IPS-NIHi7 (cell line): ENCODE results near the gene CORO2B.

Experiments used
- DNase-seq: peaks from one replicate; pipeline ENCODE4 v3.0.0; 2012; ENCODE audit warnings: mixed read lengths; ENCODE audit errors: extremely low spot score

The CORO2B gene

DNA sequence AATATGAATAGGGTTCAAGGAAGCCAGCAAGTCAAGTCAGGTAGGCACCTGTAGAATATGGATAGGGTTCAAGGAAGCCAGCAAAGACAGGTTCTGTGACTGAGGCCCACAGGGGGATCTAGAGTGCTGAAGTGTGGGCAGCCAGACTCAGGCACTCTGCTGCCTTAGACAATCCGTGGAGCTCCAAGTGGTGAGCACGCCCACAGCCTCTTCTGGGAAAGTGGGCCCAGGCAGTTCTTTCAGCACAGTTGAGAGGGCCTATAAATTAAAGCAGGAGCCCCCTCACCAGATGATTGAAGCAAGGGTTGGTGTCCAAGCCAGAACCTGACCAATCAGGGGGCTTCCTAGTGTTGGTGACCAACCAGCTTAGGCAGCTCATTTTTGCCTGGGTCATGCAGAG lies 190.9 kb downstream of the CORO2B start:
- no peak for DNase-seq

DNA sequence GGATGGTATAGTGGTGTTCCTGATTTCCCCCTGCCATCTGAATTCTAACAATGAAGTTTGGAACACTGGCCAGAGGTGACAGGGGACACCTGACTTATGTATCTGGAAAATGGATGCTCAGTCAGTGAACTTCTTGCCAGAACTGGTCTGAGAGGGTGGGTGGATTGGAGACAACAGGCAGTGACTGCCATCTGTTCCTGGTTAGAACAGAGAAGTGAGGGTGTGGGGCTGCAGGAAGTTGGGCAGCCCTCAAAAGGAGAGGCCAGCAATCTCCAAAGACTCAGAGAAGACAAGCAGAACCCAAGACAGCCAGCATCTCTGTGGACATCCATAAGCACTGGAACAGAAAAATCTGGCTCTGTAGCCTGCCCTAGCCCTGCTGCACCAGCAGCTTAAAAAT lies 191.4 kb downstream of the CORO2B start:
- DNase-seq = no peak

DNA sequence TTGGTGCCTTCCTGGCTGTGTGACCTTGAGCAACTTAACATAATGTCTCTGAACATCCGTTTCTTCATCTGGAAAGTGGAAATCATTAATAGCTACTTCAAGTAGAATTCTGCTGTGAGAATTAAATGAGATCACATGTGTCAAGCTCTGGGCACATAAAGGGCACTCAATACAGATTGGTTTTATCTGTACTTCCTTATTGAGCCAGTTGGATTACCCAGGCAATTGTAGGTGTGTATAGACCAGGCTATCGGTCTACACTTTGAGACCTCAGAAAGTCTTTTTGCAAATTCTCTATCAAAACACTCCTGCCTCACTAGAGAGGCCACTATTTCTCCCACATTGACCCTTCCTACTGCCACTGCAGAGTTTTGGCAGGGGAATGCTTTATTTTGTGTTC lies 194.2 kb downstream of the CORO2B start:
- no peak for DNase-seq

DNA sequence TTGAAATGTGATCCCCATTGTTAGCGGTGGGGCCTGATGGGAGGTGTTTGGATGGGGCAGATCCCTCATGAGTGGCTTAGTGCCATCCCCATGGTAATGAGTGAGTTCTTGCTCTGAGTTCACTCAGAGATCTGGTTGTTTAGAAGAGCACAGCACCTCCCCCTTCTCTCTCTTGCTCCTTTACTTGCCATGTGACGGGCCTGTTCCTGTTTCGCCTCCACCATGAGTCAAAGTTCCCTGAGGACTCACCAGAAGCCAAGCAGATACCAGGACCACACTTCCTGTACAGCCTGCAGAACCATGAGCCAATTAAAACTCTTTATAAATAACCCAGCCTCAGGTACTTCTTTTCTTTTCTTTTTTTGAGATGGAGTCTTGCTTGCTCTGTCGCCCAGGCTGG lies 195.3 kb downstream of the CORO2B start:
- no peak for DNase-seq

DNA sequence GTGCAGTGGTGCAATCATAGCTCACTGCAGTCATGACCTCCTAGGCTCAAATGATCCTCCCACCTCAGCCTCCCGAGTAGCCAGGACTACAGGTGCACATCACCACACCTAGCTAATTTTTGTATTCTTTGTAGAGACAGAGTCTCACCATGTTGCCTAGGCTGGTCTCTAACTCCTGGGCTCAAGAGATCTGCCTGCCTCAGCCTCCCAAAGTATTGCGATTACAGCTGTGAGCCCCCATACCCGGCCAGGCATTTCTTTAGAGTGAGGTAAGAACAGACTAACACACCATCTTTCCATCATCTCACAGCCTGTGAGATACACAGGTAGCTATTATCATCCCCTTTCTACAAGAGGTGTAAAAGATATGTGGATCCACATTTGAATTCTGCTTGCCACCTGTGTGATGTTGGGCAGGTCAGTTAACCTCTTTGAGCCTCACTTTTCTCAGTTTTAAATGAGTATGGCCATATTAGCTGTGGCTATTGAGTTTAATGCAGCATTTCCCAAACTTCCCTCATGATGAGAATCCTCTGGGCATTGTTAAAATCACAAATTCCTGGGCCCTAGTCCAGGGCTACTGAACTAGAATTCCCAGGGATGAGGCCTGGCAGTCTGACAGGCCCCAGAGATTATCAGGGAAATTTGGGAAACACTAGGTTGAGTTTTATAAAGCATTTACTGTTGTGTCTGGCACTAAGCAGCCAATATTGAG lies 195.9 kb downstream of the CORO2B start:
- DNase-seq = no peak

DNA sequence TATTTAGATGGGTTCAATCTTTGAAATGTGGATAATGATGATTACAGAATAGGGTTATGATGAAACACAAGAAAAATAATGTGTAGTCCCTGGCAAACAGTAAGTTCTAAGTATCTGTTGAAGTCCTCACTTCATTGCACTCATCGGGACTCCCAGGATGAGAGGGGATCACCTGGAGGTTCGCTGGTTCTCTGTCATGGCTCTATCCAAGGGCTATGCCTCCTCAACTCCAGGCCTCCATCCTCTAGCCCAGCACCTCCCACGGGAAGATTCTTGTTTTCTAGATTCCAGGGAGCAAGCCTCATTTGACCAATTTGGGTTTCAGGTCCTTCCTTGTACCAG lies 196.4 kb downstream of the CORO2B start:
- no peak for DNase-seq

DNA sequence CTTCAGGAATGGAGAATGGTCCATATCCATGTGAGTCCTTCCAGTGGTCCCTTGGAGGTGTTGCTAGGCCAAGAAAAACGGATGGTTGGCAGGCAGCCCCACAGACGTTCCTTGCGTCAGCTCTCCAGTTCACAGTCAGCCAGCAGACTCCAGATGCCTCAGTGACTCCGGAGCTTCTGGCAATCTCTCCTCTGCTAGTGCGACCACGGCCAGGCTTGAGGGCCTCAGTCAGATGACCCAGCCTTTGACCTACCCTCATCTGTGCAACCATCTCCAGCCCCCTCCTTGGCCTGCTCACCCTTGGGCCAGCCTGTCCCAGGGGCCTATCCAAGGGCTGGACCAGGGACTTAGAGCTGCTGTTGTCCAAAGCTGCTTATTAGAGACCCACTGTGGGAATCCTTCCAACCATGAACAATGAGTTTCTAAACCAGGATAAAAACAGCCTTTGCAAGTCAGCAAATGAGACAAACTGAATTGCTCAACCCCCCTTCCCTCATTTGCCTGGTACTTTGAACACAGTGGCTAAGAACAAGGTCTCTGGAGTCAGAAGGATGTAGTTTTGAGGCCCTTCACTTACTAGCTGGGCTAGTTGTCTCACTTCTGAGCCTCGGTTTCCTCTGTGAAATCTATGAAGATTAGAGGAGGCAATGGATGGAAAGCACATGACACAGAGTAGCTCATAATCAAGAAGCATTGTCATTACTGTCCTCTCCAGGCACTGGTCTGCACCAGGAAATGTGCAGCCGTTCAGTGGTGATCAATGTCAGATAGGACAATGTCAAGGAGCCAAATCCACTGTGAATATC lies 197.1 kb downstream of the CORO2B start:
- no peak for DNase-seq

DNA sequence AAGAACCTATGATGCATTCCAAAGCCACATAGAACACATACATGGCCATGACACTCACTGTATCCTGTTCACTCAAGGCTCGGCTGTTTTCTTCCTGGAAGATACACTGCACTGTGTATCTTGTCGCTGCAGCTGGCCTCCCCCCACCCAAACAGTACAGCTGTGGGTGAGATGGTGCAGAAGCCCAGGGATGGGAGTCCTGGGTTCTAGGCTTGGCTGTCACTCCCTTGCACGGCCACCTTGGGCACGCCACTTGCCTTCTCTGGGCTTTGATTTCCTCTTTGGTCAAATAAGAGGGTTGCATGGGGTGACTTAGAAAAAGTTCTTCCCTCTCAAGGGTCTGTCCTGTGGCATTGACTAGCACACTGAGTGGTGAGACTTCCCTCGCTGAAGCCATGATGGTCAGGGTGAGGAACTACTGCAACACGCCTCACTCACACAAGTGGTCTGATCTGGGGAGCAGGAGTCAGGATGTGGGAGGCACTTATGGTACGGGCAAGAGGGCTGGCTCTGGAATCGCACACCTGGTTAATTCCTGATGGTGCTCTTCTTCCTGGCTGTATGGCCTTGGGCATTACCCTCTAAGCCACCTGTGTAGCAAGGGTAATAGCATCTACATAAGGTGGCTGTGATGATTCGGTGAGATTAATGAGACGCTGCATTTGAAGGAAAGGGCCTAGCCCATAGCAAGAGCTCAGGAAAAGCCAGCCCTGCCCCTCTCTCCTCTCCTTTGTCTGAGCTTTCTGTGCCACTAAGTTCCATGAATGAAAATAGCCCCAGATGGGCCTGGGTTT lies 197.9 kb downstream of the CORO2B start:
- DNase-seq = no peak
